WI38 (cell line): ENCODE results near the gene SPRY1.

Experiments used
- H3K4me3 ChIP-seq: 2 replicates; pipeline ENCODE4 v1.5.1; 2011; ENCODE audit warnings: low read depth, mild to moderate bottlenecking, control low read depth, low read length
- TF ChIP-seq, protein P1 (sequence below): IDR thresholded peaks from 2 replicates; pipeline ENCODE4 v1.5.1; 2012; ENCODE audit warnings: low read depth, mild to moderate bottlenecking, control low read depth, low read length

The SPRY1 gene

DNA sequence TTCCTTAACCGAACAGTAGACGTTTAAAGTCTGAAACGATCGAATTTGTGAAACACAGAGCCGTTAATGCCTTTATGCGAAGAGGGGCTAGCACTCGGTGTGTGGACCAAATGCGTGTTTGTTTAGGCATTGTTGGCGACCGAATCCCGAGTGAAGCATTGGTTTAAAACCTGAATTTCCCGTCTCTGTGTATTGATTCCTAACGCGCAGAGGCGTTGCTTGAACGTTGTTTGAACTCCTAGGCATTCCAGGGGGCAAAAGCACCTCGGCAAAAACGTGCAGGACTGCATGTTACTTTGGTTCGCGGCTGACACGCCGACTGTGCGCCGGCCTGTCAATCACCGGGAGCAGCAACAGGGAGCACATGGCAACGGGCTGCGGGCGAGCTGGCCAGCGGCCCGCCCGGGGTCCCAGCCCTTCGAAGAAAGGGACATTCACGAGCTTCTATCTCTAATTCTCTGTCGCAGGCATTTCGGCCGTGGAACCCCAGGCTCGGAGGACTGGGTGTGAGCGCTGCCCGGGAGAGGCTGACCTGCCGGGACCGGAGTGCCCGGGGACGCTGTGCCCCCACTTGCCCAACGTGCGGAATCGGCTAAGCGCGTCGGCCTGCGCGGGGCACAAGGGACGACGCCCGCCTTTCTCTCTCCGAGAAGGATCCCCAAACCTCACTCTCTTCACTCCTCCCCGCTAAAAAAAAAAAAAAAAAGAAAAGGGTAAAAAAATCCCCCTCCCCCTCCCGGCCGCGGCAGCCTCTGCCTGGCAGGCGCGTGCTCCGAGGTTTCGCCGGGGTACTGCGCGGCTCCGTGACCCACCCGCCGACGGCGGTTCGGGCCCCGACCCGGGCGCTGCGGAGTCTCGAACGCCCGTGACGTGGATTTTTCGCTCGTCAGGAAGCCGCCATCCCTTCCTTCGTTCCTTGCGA lies 810 bp downstream of the SPRY1 start:
- peak overlapping the region; percentile 82 for H3K4me3 ChIP-seq
- TF ChIP-seq, protein P1, sequence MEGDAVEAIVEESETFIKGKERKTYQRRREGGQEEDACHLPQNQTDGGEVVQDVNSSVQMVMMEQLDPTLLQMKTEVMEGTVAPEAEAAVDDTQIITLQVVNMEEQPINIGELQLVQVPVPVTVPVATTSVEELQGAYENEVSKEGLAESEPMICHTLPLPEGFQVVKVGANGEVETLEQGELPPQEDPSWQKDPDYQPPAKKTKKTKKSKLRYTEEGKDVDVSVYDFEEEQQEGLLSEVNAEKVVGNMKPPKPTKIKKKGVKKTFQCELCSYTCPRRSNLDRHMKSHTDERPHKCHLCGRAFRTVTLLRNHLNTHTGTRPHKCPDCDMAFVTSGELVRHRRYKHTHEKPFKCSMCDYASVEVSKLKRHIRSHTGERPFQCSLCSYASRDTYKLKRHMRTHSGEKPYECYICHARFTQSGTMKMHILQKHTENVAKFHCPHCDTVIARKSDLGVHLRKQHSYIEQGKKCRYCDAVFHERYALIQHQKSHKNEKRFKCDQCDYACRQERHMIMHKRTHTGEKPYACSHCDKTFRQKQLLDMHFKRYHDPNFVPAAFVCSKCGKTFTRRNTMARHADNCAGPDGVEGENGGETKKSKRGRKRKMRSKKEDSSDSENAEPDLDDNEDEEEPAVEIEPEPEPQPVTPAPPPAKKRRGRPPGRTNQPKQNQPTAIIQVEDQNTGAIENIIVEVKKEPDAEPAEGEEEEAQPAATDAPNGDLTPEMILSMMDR = no peak

DNA sequence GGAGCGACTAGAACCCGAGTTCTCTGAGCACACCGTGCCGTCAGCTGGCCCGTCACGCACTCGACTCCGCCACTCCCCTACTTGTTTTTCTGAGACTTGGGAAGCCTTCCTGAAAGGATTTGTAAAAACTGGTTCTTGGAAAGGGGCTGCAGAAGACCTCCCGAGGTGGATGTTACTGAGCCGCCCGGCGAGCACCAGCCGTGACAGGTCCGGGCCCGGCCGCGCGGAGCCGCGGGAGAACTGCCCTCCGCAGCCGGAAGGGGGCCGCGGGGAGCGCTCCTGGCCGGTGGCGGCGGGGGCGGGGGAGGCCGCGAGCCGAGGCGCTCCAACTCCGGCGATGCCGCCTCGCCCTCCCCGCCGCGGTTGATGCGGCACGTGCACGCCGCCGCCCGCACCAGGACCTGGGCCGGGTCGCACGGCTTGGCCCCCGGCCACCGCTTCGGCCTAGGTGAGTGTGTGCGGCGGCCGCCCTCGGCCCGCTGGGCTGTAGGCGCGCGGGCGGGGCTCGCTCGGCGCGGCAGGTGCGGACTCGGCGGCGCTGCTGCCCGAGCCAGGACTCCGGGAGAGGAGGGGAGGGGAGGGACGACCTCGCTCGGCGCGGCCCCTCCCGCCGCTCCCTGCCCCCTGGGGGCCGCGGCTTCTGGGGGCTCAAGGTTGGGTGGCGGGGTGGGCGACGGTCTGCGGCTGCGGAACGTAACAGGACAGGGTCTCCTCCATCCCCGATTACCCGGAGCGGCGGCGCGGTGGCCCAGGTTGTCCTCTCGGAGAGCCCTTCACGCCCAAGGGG lies 1.7 kb downstream of the SPRY1 start:
- TF ChIP-seq, protein P1 = peak; percentile 21; the same call in 1 of the 2 replicates
- H3K4me3 ChIP-seq = peak overlapping the region; percentile 82

GRCh38 chr4:123398853-123399626 lies 2.4 kb downstream of the SPRY1 start:
- peak overlapping the region; percentile 82 for H3K4me3 ChIP-seq
- TF ChIP-seq, protein P1 = no peak

- H3K4me3 ChIP-seq = peak overlapping the region; percentile 82
- TF ChIP-seq, protein P1 = no peak
Measured at GRCh38 chr4:123399627-123400358, 3.2 kb downstream of the SPRY1 start.

DNA sequence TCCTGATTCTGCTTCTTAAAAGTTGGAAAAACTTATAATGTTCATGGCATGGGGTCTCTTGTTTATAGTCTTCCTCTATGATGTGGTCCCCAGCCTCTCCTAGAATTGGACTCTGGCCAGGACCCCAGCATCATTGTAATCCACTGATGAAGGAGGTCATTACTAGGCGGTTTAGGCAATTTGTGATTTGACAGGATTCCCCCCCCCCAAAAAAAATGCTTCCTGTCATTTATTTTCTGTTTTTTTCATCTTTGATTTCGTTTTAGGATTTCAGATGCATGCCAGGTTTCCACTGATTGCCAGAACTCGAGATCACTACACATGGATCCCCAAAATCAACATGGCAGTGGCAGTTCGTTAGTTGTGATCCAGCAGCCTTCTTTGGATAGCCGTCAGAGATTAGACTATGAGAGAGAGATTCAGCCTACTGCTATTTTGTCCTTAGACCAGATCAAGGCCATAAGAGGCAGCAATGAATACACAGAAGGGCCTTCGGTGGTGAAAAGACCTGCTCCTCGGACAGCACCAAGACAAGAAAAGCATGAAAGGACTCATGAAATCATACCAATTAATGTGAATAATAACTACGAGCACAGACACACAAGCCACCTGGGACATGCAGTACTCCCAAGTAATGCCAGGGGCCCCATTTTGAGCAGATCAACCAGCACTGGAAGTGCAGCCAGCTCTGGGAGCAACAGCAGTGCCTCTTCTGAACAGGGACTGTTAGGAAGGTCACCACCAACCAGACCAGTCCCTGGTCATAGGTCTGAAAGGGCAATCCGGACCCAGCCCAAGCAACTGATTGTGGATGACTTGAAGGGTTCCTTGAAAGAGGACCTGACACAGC lies 4.9 kb downstream of the SPRY1 start:
- TF ChIP-seq, protein P1 = no peak
- H3K4me3 ChIP-seq = no peak overlapping the region

GRCh38 chr4:123402121-123402465 lies 5.5 kb downstream of the SPRY1 start:
- H3K4me3 ChIP-seq = no peak overlapping the region
- TF ChIP-seq, protein P1 = no peak
